Mammary epithelial cell (primary cell): Measurements from ENCODE around the gene CTTN.

Experiments used
- CTCF ChIP-seq, 2 donors: IDR thresholded peaks in 1 of 2; conservative IDR thresholded peaks in 1 of 2; 2 replicates each; pipeline ENCODE4 v1.5.1; 2011 to 2012; ENCODE audit warnings: inconsistent platforms in 2 of 2, low read length in 2 of 2, mild to moderate bottlenecking in 2 of 2, control low read depth in 1 of 2, low read depth in 1 of 2; ENCODE audit not compliant: insufficient read depth in 1 of 2; ENCODE audit errors: extremely low read depth in 1 of 2
- EZH2 ChIP-seq: IDR thresholded peaks from 2 replicates; pipeline ENCODE4 v1.6.1; 2012; ENCODE audit warnings: low read length, inconsistent platforms, borderline replicate concordance

- TF ChIP-seq CTCF (conservative IDR thresholded peaks at IDR 0.05 in 1 of 2, IDR thresholded peaks at IDR 0.05 in 1 of 2; ENCODE audit: extremely low read depth in 1 of 2, insufficient read depth in 1 of 2, low read depth in 1 of 2, low read length in 2 of 2), result no peak
- TF ChIP-seq EZH2, result no peak
Measured at GRCh38 chr11:70352100-70352499, 46.2 kb upstream of the CTTN start.
